ENCODE data around the gene ZNF469.

The ZNF469 gene

GRCh38 chr16:88421301-88421700, 38.5 kb downstream of the ZNF469 start:
- FAIRE-seq: no peak
- TF ChIP-seq POLR2A (IDR thresholded peaks at IDR 0.05; ENCODE audit: low read depth, low read length) (no peak), POLR2AphosphoS5 (IDR thresholded peaks at IDR 0.05; ENCODE audit: low read depth, low read length) (no peak), TAF1 (IDR thresholded peaks at IDR 0.05; ENCODE audit: borderline replicate concordance, low read depth, low read length) (no peak)

GRCh38 chr16:88421871-88422433, 39.2 kb downstream of the ZNF469 start:
- no peak for FAIRE-seq
- no peak for TF ChIP-seq POLR2A (IDR thresholded peaks at IDR 0.05; ENCODE audit: low read depth, low read length)
- no peak for TF ChIP-seq TAF1 (IDR thresholded peaks at IDR 0.05; ENCODE audit: borderline replicate concordance, low read depth, low read length)
- TF ChIP-seq POLR2AphosphoS5 (IDR thresholded peaks at IDR 0.05; ENCODE audit: low read depth, low read length): no peak
- no peak for DNase-seq (ENCODE audit: insufficient read length)

More at GRCh38 chr16:88421301-88421700, 38.5 kb downstream of the ZNF469 start:
- no peak for DNase-seq (ENCODE audit: insufficient read length)

- DNase-seq (ENCODE audit: insufficient read length) (no peak), FAIRE-seq (no peak)
- TF ChIP-seq TAF1 (IDR thresholded peaks at IDR 0.05; ENCODE audit: borderline replicate concordance, low read depth, low read length) (no peak), POLR2A (IDR thresholded peaks at IDR 0.05; ENCODE audit: low read depth, low read length) (no peak), POLR2AphosphoS5 (IDR thresholded peaks at IDR 0.05; ENCODE audit: low read depth, low read length) (no peak)
These were observed 40.1 kb downstream of the ZNF469 start for GRCh38 chr16:88422733-88423447.

- TF ChIP-seq TAF1 (IDR thresholded peaks at IDR 0.05; ENCODE audit: borderline replicate concordance, low read depth, low read length) (no peak), POLR2AphosphoS5 (IDR thresholded peaks at IDR 0.05; ENCODE audit: low read depth, low read length) (no peak), POLR2A (IDR thresholded peaks at IDR 0.05; ENCODE audit: low read depth, low read length) (no peak)
- DNase-seq (ENCODE audit: insufficient read length): no peak
- FAIRE-seq: no peak
These were observed 40.7 kb downstream of the ZNF469 start for GRCh38 chr16:88423448-88423850.

- no peak for FAIRE-seq
- no peak for DNase-seq (ENCODE audit: insufficient read length)
- TF ChIP-seq POLR2A (IDR thresholded peaks at IDR 0.05; ENCODE audit: low read depth, low read length) (no peak), TAF1 (IDR thresholded peaks at IDR 0.05; ENCODE audit: borderline replicate concordance, low read depth, low read length) (no peak), POLR2AphosphoS5 (IDR thresholded peaks at IDR 0.05; ENCODE audit: low read depth, low read length) (no peak)
These were observed 42.0 kb downstream of the ZNF469 start for GRCh38 chr16:88424587-88425235.

- DNase-seq (ENCODE audit: insufficient read length) (no peak), FAIRE-seq (no peak)
- no peak for TF ChIP-seq POLR2AphosphoS5 (IDR thresholded peaks at IDR 0.05; ENCODE audit: low read depth, low read length)
- no peak for TF ChIP-seq TAF1 (IDR thresholded peaks at IDR 0.05; ENCODE audit: borderline replicate concordance, low read depth, low read length)
- TF ChIP-seq POLR2A (IDR thresholded peaks at IDR 0.05; ENCODE audit: low read depth, low read length): no peak
These were observed 43.3 kb downstream of the ZNF469 start for GRCh38 chr16:88426018-88426417.

- DNase-seq (ENCODE audit: insufficient read length) (no peak), FAIRE-seq (no peak)
- TF ChIP-seq TAF1 (IDR thresholded peaks at IDR 0.05; ENCODE audit: borderline replicate concordance, low read depth, low read length): no peak
- no peak for TF ChIP-seq POLR2AphosphoS5 (IDR thresholded peaks at IDR 0.05; ENCODE audit: low read depth, low read length)
- no peak for TF ChIP-seq POLR2A (IDR thresholded peaks at IDR 0.05; ENCODE audit: low read depth, low read length)
These were observed 44.6 kb downstream of the ZNF469 start for GRCh38 chr16:88427376-88427775.

- no peak for TF ChIP-seq POLR2AphosphoS5 (IDR thresholded peaks at IDR 0.05; ENCODE audit: low read depth, low read length)
- no peak for TF ChIP-seq TAF1 (IDR thresholded peaks at IDR 0.05; ENCODE audit: borderline replicate concordance, low read depth, low read length)
- TF ChIP-seq POLR2A (IDR thresholded peaks at IDR 0.05; ENCODE audit: low read depth, low read length): no peak
- no peak for FAIRE-seq
- no peak for DNase-seq (ENCODE audit: insufficient read length)
These were observed 45.4 kb downstream of the ZNF469 start for GRCh38 chr16:88428156-88428555.

GRCh38 chr16:88428616-88429386, 46.0 kb downstream of the ZNF469 start:
- TF ChIP-seq TAF1 (IDR thresholded peaks at IDR 0.05; ENCODE audit: borderline replicate concordance, low read depth, low read length): no peak
- no peak for TF ChIP-seq POLR2AphosphoS5 (IDR thresholded peaks at IDR 0.05; ENCODE audit: low read depth, low read length)
- no peak for TF ChIP-seq POLR2A (IDR thresholded peaks at IDR 0.05; ENCODE audit: low read depth, low read length)
- no peak for FAIRE-seq
- no peak for DNase-seq (ENCODE audit: insufficient read length)

GRCh38 chr16:88429387-88430184, 46.8 kb downstream of the ZNF469 start:
- no peak for TF ChIP-seq TAF1 (IDR thresholded peaks at IDR 0.05; ENCODE audit: borderline replicate concordance, low read depth, low read length)
- no peak for TF ChIP-seq POLR2A (IDR thresholded peaks at IDR 0.05; ENCODE audit: low read depth, low read length)
- no peak for TF ChIP-seq POLR2AphosphoS5 (IDR thresholded peaks at IDR 0.05; ENCODE audit: low read depth, low read length)
- FAIRE-seq (no peak), DNase-seq (ENCODE audit: insufficient read length) (no peak)

Measured in GM12892 (cell line).